HG03575 (cell line): ENCODE measurements around the gene FOXN3.
A peak's percentile ranks its signal among the peaks of the same experiment; 100 is the strongest.
"Not testable (repeated sequence)": the region's sequence is repeated elsewhere in the genome, so short reads cannot be mapped to it uniquely, and the experiment has no call there.

Source experiments
- ATAC-seq: cut with Tn5 transposase; IDR thresholded peaks from one replicate; pipeline ENCODE4 v1.9.1; 2021; ENCODE audit not compliant: unreplicated experiment, insufficient number of reproducible peaks, low FRiP score; ENCODE audit errors: extremely low read depth

Gene FOXN3

GRCh38 chr14:89294469-89294868, 122.6 kb downstream of the FOXN3 start:
- ATAC-seq, result not testable (repeated sequence)

GRCh38 chr14:89294060-89294459, 123.0 kb downstream of the FOXN3 start:
- ATAC-seq, result no peak

GRCh38 chr14:89293314-89293916, 123.6 kb downstream of the FOXN3 start:
- no peak for ATAC-seq

GRCh38 chr14:89292579-89293313, 124.3 kb downstream of the FOXN3 start:
- no peak for ATAC-seq

- ATAC-seq, result no peak
Observed at GRCh38 chr14:89291351-89291940, 125.6 kb downstream of the FOXN3 start.

GRCh38 chr14:89290813-89291212, 126.2 kb downstream of the FOXN3 start:
- ATAC-seq, result no peak

- no peak for ATAC-seq
Observed at GRCh38 chr14:89289477-89289876, 127.6 kb downstream of the FOXN3 start.

GRCh38 chr14:89288114-89288513, 128.9 kb downstream of the FOXN3 start:
- no peak for ATAC-seq

- no peak for ATAC-seq
Observed at GRCh38 chr14:89284333-89285058, 132.5 kb downstream of the FOXN3 start.

GRCh38 chr14:89283327-89284060, 133.5 kb downstream of the FOXN3 start:
- ATAC-seq, result no peak

- ATAC-seq, result no peak
Observed at GRCh38 chr14:89282191-89282590, 134.8 kb downstream of the FOXN3 start.

- ATAC-seq, result no peak
Observed at GRCh38 chr14:89280600-89280999, 136.4 kb downstream of the FOXN3 start.

- no peak for ATAC-seq
Observed at GRCh38 chr14:89279649-89280232, 137.3 kb downstream of the FOXN3 start.

- ATAC-seq, result no peak
Observed at GRCh38 chr14:89277203-89277602, 139.8 kb downstream of the FOXN3 start.

GRCh38 chr14:89276424-89276975, 140.5 kb downstream of the FOXN3 start:
- ATAC-seq, result peak; percentile 78

- ATAC-seq, result no peak
Observed at GRCh38 chr14:89270439-89271227, 146.4 kb downstream of the FOXN3 start.

GRCh38 chr14:89269404-89269803, 147.6 kb downstream of the FOXN3 start:
- no peak for ATAC-seq

- no peak for ATAC-seq
Observed at GRCh38 chr14:89268514-89268913, 148.5 kb downstream of the FOXN3 start.
